HAP-1 (cell line): ENCODE results near the gene F5.

ENCODE experiments used
- DNase-seq, 2 experiments: peaks; one replicate each; pipeline ENCODE4 v3.0.0-alpha.2; 2016 to 2020; ENCODE audit warnings: low spot score in 2 of 2
- H3K27me3 ChIP-seq: fragments of 250-450 bp; sonication (Bioruptor Pico); 2 replicates; pipeline ENCODE4 v1.5.1; 2020; ENCODE audit warnings: low read depth, mild to moderate bottlenecking, moderate library complexity
- H3K36me3 ChIP-seq: fragments of 250-450 bp; sonication (Bioruptor Pico); replicated peaks from 2 replicates; pipeline ENCODE4 v1.5.1; 2020; ENCODE audit warnings: mild to moderate bottlenecking
- H3K4me1 ChIP-seq: fragments of 250-450 bp; sonication (Bioruptor Pico); 2 replicates; pipeline ENCODE4 v1.5.1; 2020; ENCODE audit warnings: mild to moderate bottlenecking
- H3K4me3 ChIP-seq: fragments of 250-450 bp; sonication (Bioruptor Pico); 2 replicates; pipeline ENCODE4 v1.5.1; 2020; ENCODE audit warnings: mild to moderate bottlenecking, moderate library complexity
- H3K9me3 ChIP-seq: fragments of 250-450 bp; sonication (Bioruptor Pico); 2 replicates; pipeline ENCODE4 v1.5.1; 2020; ENCODE audit warnings: mild to moderate bottlenecking, moderate library complexity
- in situ Hi-C: fragments of 300-500 bp; cut with MboI; formaldehyde crosslinking; loops from 3 replicates; pipeline ENCODE4 v1.14.3; 2020; ENCODE audit warnings: low sequenced_read_pairs, inconsistent platforms, mixed read lengths

The F5 gene

GRCh38 chr1:169497317-169497716 lies 89.0 kb downstream of the F5 start:
- Histone ChIP-seq H3K4me1 (no peaks in the 10 kb centered on the region), H3K4me3 (no peak overlapping the region), H3K36me3 (no peaks in the 10 kb centered on the region), H3K27me3 (0 out of 2 replicates have a peak, but pooled peaks cover 4% of the 10 kb centered on the region), H3K9me3 (no peaks in the 10 kb centered on the region)
- in situ Hi-C loops: no loop called here
- no peak for DNase-seq

GRCh38 chr1:169495916-169496315 lies 90.4 kb downstream of the F5 start:
- no peak for DNase-seq
- Histone ChIP-seq H3K4me1 (no peaks in the 10 kb centered on the region), H3K4me3 (no peak overlapping the region), H3K9me3 (no peaks in the 10 kb centered on the region), H3K27me3 (0 out of 2 replicates have a peak, but pooled peaks cover 4% of the 10 kb centered on the region), H3K36me3 (no peaks in the 10 kb centered on the region)
- in situ Hi-C loops: no loop called here

GRCh38 chr1:169495046-169495775 lies 91.1 kb downstream of the F5 start:
- no peaks in the 10 kb centered on the region for H3K36me3 ChIP-seq
- H3K9me3 ChIP-seq: no peaks in the 10 kb centered on the region
- in situ Hi-C loops: no loop called here
- no peaks in the 10 kb centered on the region for H3K4me1 ChIP-seq
- no peak for DNase-seq
- H3K27me3 ChIP-seq: 0 out of 2 replicates have a peak, but pooled peaks cover 4% of the 10 kb centered on the region
- H3K4me3 ChIP-seq: no peak overlapping the region

- no peaks in the 10 kb centered on the region for H3K36me3 ChIP-seq
- no peak overlapping the region for H3K4me3 ChIP-seq
- in situ Hi-C loops: no loop called here
- no peak for DNase-seq
- no peaks in the 10 kb centered on the region for H3K4me1 ChIP-seq
- H3K9me3 ChIP-seq: no peaks in the 10 kb centered on the region
- 0 out of 2 replicates have a peak, but pooled peaks cover 4% of the 10 kb centered on the region for H3K27me3 ChIP-seq
These were observed 91.9 kb downstream of the F5 start for GRCh38 chr1:169494343-169494742.

- Histone ChIP-seq H3K27me3 (0 out of 2 replicates have a peak, but pooled peaks cover 4% of the 10 kb centered on the region), H3K36me3 (no peaks in the 10 kb centered on the region), H3K9me3 (no peaks in the 10 kb centered on the region), H3K4me3 (no peak overlapping the region), H3K4me1 (no peaks in the 10 kb centered on the region)
- no peak for DNase-seq
- in situ Hi-C loops: no loop called here
These were observed 93.0 kb downstream of the F5 start for GRCh38 chr1:169493251-169493650.

- H3K4me3 ChIP-seq: no peak overlapping the region
- 0 out of 2 replicates have a peak, but pooled peaks cover 4% of the 10 kb centered on the region for H3K27me3 ChIP-seq
- no peaks in the 10 kb centered on the region for H3K36me3 ChIP-seq
- no peaks in the 10 kb centered on the region for H3K9me3 ChIP-seq
- H3K4me1 ChIP-seq: peaks cover under 1% of the 10 kb centered on the region; the same call in 1 of the 2 replicates
- DNase-seq: no peak
- in situ Hi-C loops: no loop called here
These were observed 94.4 kb downstream of the F5 start for GRCh38 chr1:169491845-169492281.

- DNase-seq: no peak
- in situ Hi-C loops: loop anchor here (10.0 kb wide), 1 partner anchor 383 kb away; the partner anchor contains the start of gene ATP1B1
These were observed 98.1 kb downstream of the F5 start for GRCh38 chr1:169488157-169488556.

GRCh38 chr1:169487561-169487960 lies 98.7 kb downstream of the F5 start:
- Histone ChIP-seq H3K4me1 (peaks cover 23% of the 10 kb centered on the region), H3K27me3 (no peaks in the 10 kb centered on the region), H3K9me3 (no peaks in the 10 kb centered on the region), H3K4me3 (no peak overlapping the region), H3K36me3 (no peaks in the 10 kb centered on the region)
- no peak for DNase-seq
- in situ Hi-C loops: loop anchor here (10.0 kb wide), 1 partner anchor 383 kb away; the partner anchor contains the start of gene ATP1B1

More at GRCh38 chr1:169488157-169488556, 98.1 kb downstream of the F5 start:
- H3K4me1 ChIP-seq: peaks cover 17% of the 10 kb centered on the region
- H3K9me3 ChIP-seq: no peaks in the 10 kb centered on the region
- no peaks in the 10 kb centered on the region for H3K27me3 ChIP-seq
- H3K36me3 ChIP-seq: no peaks in the 10 kb centered on the region
- no peak overlapping the region for H3K4me3 ChIP-seq

GRCh38 chr1:169487133-169487532 lies 99.1 kb downstream of the F5 start:
- no peak for DNase-seq
- no peak overlapping the region for H3K4me3 ChIP-seq
- H3K27me3 ChIP-seq: no peaks in the 10 kb centered on the region
- in situ Hi-C loops: loop anchor here (10.0 kb wide), 1 partner anchor 382 kb away; the partner anchor contains the start of gene ATP1B1
- peaks cover 25% of the 10 kb centered on the region for H3K4me1 ChIP-seq
- no peaks in the 10 kb centered on the region for H3K36me3 ChIP-seq
- no peaks in the 10 kb centered on the region for H3K9me3 ChIP-seq

- Histone ChIP-seq H3K27me3 (no peaks in the 10 kb centered on the region), H3K4me1 (peaks cover 26% of the 10 kb centered on the region), H3K9me3 (no peaks in the 10 kb centered on the region), H3K36me3 (no peaks in the 10 kb centered on the region), H3K4me3 (peak overlapping the region; percentile 72)
- in situ Hi-C loops: loop anchor here (10.0 kb wide), 1 partner anchor 382 kb away; the partner anchor contains the start of gene ATP1B1
- peak in 1 of 2 experiments; percentile 15 for DNase-seq
These were observed 99.8 kb downstream of the F5 start for GRCh38 chr1:169486281-169487051.

- peak; percentile 98 for DNase-seq
- Histone ChIP-seq H3K4me1 (peaks cover 34% of the 10 kb centered on the region), H3K4me3 (peak within 1 kb of the TSS; percentile 72), H3K27me3 (no peaks in the 10 kb centered on the region), H3K9me3 (no peaks in the 10 kb centered on the region), H3K36me3 (no peaks in the 10 kb centered on the region)
- in situ Hi-C loops: loop anchor here (10.0 kb wide), 1 partner anchor 381 kb away; the partner anchor contains the start of gene ATP1B1
These were observed 100.6 kb downstream of the F5 start, which contains the start of gene SLC19A2 for GRCh38 chr1:169485431-169486280. Gene SLC19A2 (minus strand): TSS chr1:169485944. CDS start chr1:169485766, 178 bp downstream.

GRCh38 chr1:169484683-169485430 lies 101.4 kb downstream of the F5 start:
- Histone ChIP-seq H3K36me3 (no peaks in the 10 kb centered on the region), H3K9me3 (no peaks in the 10 kb centered on the region), H3K27me3 (no peaks in the 10 kb centered on the region), H3K4me3 (peak overlapping the region; percentile 72), H3K4me1 (peaks cover 42% of the 10 kb centered on the region)
- in situ Hi-C loops: loop anchor here (10.0 kb wide), 1 partner anchor 380 kb away; the partner anchor contains the start of gene ATP1B1
- DNase-seq: peak; percentile 24 to 34
